G401 (cell line): Measurements from ENCODE around the gene POLD3. TPM values are rescaled to one million over a fixed set of nuclear protein-coding genes. Genes with fewer than 3 reads are reported as not detected.

ENCODE experiments used
- DNase-seq: peaks from one replicate; pipeline ENCODE4 v3.0.0-alpha.2; 2015; ENCODE audit warnings: low spot score
- in situ Hi-C: cut with HindIII; loops from 2 replicates; pipeline ENCODE4 v1.10.0; 2016; ENCODE audit warnings: low sequenced_read_pairs, mixed read lengths
- total RNA-seq: library from RNA; depleted of rRNA; stranded (reverse); fragments of >200 nt; shearing (Covaris generic); gene quantifications from 2 replicates; pipeline ENCODE4 v1.2.3, GENCODE V29; 2014

POLD3 gene
- total RNA-seq, 1 experiment from 2014 or later = 30.7 TPM

DNA sequence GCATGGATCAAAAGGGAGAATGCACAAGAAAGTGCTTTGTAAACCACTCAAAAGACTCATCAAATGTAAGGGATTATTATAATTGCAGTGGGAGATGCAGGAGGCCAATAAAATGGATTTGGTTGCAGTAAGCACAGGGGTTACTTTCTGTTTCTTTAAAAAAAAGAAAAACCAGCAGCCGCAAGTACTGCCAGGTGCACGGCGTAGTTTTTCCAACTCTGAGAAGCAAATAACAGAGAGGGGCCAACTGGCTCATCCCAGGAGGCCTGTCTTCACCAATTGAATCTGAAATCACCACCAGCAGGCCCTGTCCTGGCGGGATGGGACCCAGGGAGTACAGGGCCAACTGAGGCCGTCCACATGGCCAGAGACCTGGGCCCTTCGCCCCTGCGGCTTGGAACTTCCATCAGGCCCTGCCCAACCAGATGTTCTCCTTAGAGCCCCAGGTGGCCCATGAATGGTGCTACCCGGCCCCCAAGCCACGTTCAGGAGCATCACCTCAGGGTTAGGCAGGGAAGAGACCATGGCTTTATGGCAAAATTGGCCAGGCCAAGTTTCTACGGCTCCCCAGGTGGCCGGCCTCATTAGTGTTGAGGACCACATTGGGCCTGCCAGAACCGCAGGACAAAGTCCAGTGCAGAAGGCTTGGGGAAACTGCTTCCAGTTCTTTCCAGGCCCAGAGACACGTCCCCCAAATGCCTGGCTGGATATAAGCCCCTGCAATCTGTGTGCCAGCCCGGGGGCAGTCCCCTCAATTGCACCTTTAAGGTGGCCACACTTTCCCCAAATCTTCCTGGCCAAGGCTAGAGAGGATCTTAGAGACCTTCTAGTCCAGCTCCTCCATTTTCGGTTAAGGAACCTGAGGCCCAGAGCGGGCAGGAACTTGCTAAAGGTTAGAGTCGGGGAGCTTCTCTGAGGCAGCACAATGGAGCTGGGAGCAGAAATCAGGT is 77.1 kb downstream of the POLD3 start:
- in situ Hi-C loops = no loop called here
- no peak for DNase-seq

DNA sequence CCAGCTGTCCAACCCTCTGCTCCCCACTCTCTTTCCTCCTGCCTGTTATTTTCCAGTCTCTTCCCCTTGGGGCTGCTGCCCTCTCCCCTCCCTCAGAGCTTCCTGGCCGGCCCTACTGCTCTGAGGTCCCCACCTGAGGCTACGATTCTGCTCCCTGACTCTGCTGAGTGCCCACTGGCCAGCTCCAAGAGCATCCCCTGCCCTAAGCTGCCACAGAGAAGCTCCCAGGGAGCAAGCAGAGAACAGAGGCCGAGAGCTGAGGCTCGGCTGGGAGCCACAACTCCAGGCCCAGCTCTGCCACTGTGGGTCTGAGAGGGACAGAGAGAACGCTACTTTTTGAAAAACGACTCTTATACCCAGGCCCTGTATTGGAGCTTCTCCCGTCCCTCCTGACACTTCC is 77.8 kb downstream of the POLD3 start:
- in situ Hi-C loops = no loop called here
- DNase-seq = no peak

DNA sequence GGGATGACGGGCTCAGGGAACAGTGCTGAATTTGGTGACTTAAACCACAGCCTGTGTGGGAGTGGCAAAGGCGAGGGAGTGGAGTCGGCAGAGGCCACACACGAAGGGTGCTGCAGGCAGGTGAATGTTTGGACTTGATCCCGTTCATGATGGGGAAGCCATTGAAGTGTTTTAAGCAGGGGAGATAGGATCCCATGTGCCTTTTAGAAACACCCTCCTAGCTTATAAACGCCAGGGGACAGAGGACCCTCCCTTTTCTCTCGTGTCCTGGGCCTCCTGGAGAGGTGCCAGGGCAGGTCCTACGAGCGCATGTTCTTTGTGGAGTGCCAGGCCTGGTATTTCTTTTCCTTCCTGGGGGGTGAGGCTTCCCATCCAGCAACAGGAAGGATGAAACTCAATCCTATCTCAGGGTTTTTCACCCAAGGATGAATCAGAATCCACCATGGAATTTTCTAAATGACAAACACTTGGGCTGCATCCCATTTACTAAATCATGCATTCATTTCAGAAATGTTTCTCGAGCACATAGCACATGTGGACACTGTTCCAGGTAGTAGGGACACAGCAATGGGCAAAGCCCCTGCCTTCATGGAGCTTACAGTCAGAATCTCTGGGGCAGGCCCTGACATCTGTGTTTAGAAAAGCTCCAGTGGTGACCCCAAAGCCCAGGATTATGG is 79.3 kb downstream of the POLD3 start:
- no peak for DNase-seq
- in situ Hi-C loops = no loop called here

GRCh38 chr11:74672332-74672955 is 80.1 kb downstream of the POLD3 start:
- DNase-seq = peak; percentile 5
- in situ Hi-C loops = no loop called here

DNA sequence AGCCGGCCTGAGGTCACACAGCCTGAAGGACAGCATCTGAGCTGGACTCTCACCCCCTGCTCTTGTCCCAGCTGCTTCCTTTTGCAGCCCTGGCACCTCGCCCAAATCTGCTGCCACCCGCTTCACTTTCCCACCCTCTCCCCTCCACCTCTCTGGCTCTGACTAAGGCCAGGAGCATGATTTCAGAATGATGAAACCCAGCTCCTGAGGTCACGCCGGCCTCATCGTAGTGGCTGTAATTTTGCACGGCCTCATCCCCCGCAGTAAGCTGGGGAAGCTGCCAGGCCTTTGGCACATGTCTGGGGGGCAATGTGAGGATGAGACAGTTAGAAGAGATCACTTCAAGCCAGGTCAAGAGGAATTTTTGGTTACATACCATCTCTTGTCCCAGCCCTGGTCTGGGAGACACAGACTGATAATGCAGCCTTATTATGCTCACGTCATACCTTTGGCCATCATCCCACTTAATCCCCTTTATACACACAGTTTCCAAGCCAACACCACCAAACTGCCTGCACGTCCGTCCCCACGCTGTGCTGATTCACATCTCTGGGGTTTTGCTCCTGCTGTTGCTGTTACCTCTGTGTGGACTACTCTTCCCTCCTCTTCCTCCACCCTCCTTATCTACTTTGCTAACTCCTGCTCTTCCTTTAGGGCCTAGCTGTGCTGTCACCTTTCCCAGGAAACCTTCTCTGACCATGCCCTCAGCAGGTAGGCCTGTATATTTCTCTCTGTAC is 80.7 kb downstream of the POLD3 start:
- peak; percentile 75 for DNase-seq
- in situ Hi-C loops = no loop called here

DNA sequence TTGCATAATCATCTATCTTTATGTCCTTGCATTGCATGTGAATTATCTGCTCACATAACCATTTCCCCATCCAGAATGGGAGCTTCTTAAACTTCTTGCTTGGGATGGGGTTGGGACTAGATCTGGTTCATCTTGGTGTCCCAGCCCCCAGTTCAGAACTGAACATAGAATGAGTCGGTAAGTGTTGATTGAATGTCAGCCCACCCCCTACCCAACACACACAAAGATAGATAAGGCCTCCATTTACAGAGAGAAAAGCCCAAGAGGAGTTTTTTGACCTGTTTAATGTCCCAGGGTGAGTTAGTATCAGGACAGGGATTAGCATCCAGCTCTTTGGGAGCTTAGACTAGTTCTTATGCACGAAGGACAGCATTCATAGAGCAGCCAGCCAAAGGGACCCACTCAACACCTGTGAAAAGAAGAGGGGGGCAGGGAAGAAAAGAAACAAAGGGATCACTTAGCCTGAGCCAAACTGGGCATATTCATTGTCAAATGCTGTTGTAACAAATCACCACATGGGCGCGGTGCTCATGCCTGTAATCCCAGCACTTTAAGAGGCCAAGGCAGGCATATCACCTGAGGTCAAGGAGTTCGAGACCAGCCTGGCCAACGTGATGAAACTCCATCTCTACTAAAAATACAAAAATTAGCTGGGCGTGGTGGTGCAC is 81.4 kb downstream of the POLD3 start:
- no peak for DNase-seq

DNA sequence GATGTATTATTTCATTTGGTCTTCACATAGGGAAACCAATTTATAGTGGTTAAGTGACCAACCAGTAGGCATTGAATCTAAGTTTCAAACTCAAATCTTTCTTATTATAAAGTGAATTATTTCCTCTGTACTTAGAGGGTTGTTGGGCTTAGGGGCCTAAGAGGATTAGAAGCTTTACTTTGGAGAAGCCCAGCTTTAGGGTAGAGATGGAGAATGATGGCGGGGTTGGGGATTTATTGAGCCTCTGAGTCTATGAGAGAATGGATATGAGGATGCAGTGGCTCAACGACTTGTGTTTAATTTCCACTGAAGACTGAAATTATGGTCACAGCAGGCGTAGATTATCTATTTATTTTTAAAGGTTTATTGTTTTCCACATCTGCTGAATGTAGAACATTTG is 83.4 kb downstream of the POLD3 start:
- DNase-seq = no peak
- in situ Hi-C loops = no loop called here

More for the DNA sequence above, 81.4 kb downstream of the POLD3 start:
- in situ Hi-C loops = no loop called here

DNA sequence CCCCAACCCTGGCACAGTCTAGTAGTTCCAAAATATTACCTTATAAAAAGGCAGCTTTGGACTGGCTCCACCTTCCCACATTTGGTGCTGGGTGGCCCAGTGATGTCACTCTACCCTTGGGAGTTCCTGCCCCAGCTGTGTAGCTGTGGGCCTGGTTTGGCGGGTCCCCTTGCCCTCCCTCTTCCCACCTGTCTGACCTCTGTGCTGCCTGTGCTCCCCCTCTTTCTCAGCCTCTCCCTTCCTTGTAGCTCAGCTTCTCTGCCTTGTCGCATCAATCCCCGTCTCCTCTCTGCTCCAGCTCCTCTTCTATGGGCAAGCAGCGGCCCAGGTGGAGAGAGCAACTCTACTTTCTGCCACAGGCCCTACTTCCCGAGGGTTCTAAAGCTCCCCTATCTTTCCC is 84.2 kb downstream of the POLD3 start:
- no peak for DNase-seq
- in situ Hi-C loops = no loop called here

GRCh38 chr11:74677131-74677530 is 84.7 kb downstream of the POLD3 start:
- no peak for DNase-seq
- in situ Hi-C loops = no loop called here

- DNase-seq = no peak
- in situ Hi-C loops = no loop called here
Observed at GRCh38 chr11:74678041-74678440, 85.7 kb downstream of the POLD3 start.

- in situ Hi-C loops = no loop called here
- no peak for DNase-seq
Observed at GRCh38 chr11:74678591-74679512, 86.5 kb downstream of the POLD3 start.

DNA sequence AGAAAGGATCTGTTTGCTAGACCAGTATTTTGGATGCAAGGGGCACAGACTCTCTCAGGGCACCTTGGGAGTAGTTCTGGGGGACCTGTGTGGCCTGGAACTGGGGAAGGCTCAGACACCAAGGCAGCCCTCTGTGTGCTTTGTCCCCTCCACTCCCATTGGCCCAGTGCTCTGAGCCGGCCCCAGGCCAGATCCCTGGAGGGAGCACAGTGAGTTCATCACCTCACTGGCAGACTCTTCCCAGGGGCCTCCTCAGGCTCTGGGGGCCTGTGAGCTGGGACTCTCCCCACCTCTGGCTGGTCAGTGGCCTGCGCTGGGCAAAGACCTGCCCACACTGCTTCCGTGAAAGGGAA is 87.1 kb downstream of the POLD3 start:
- no peak for DNase-seq
- in situ Hi-C loops = no loop called here

DNA sequence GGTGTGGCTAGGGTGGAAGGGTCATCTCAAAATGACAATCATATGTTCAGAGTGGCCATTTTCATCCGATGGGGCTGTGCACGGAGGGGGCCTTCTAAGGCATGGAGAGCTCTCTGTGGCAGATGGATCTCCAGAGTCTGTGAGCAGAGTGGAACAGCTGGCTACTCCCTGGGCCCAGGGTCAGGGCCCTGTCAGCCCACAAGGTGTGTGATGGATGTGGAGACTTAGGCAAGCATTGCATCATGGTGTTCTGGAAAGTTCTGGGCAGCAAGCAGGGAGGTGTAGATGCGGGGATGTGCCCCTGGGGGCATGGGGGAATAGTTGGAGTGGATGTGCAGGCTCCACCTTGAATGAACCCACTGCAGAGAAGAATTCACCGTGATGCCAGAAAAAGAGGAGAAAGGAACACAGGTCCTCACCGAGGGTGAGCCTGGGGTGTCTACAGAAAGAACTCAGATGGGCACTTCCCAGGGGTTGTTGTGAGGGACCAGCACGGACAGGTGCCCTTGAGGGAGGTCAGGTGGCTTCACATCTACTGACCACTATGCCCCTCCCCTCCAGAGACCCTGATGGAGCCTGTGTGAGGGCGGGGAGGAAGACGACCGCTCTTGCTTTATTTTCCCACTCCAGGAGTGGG is 87.8 kb downstream of the POLD3 start:
- in situ Hi-C loops = no loop called here
- DNase-seq = no peak

- in situ Hi-C loops = no loop called here
- peak; percentile 38 for DNase-seq
Observed at GRCh38 chr11:74680703-74681531, 88.5 kb downstream of the POLD3 start.

DNA sequence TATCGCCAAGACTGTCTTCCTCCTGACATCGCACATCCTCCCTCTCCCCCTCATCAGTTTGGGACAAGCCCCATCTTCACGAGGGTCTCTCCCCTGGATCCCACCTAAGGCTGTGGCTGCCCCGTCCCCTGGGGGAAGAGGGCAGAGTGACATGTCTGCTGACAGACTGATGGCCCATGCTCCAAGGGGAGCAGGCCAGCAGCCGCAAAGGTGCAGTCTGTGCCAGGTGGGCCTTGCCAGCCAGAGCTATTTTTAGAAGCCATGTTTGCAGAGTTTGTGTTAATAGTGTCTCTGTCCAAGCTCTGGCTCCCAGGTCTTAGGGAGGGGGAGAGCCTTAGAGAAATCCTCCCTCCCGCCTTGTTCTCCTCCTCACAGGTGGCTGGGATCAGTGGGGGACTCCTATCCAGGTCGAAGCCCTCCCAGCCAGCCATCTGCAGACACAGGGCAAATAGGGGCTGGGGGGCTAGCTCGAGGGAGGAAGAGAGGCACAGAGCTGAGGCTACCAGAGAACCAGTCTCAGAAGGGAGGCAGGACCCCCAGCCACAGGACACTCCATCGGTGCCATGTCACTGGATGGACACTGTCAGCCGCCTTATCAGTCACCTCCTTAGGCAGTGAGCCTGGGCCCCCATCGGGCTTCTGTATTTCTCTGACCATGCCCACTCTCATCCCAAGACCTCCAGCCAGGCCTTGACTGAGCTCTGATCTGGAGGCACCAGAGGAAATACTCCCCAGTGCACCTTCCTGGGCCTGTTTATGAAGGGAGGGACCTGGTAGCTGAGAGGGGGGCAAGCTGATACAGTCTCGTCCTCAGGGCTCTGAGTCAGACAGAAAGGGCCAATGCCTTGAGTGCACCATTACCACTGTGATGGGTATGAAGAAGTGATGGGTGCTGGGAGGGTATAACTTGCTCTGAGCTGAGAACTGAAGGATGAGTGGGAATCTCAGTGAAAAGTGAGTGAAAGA is 89.6 kb downstream of the POLD3 start:
- DNase-seq = peak; percentile 95
- in situ Hi-C loops = no loop called here
